GM12878 (cell line): Measurements from ENCODE around the gene GNGT2. TPM values are rescaled to one million over a fixed set of nuclear protein-coding genes. Genes with fewer than 3 reads are reported as not detected.

Experiments
- BACH1 ChIP-seq: fragments of 450-650 bp; IDR thresholded peaks from 2 replicates; pipeline ENCODE4 v1.6.1; 2017; ENCODE audit warnings: mild to moderate bottlenecking, borderline replicate concordance
- BHLHE40 ChIP-seq, 2 experiments: fragments of 450-650 bp in 1 of 2; IDR thresholded peaks; 2 replicates each; pipeline ENCODE4 v1.6.1; 2011 to 2017; ENCODE audit warnings: low read depth in 2 of 2, borderline replicate concordance in 1 of 2, improper control_type of control experiment in 1 of 2, low read length in 1 of 2, mild to moderate bottlenecking in 1 of 2
- CREM ChIP-seq: IDR thresholded peaks from 2 replicates; pipeline ENCODE4 v1.6.1; 2014; ENCODE audit warnings: antibody characterized with exemption, low read depth
- DPF2 ChIP-seq: fragments of 450-650 bp; IDR thresholded peaks from 2 replicates; pipeline ENCODE4 v1.6.1; 2017; ENCODE audit warnings: mild to moderate bottlenecking
- EED ChIP-seq: sonication (generic); IDR thresholded peaks from 2 replicates; pipeline ENCODE4 v1.6.1; 2016; ENCODE audit warnings: antibody characterized with exemption, low read depth
- GATAD2B ChIP-seq: fragments of 450-650 bp; conservative IDR thresholded peaks from 2 replicates; pipeline ENCODE4 v1.6.1; 2017; ENCODE audit warnings: low read depth, mild to moderate bottlenecking, moderate library complexity
- IKZF1 ChIP-seq: fragments of 450-650 bp; conservative IDR thresholded peaks from 2 replicates; pipeline ENCODE4 v1.6.1; 2017; ENCODE audit warnings: antibody characterized with exemption, mild to moderate bottlenecking
- MTA2 ChIP-seq: fragments of 450-650 bp; IDR thresholded peaks from 2 replicates; pipeline ENCODE4 v1.6.1; 2016; ENCODE audit warnings: low read depth, mild to moderate bottlenecking, moderate library complexity
- MYC ChIP-seq: IDR thresholded peaks from 2 replicates; pipeline ENCODE4 v1.6.1; 2011; ENCODE audit warnings: mild to moderate bottlenecking, low read length, moderate library complexity, inconsistent platforms; ENCODE audit not compliant: insufficient read depth, insufficient replicate concordance, insufficient read length, severe bottlenecking
- POU2F2 ChIP-seq: IDR thresholded peaks from 3 replicates; pipeline ENCODE4 v1.6.1; 2011; ENCODE audit warnings: low read depth, mild to moderate bottlenecking, low read length, borderline replicate concordance
- REST ChIP-seq: IDR thresholded peaks from 2 replicates; pipeline ENCODE4 v1.6.1; 2012; ENCODE audit warnings: mild to moderate bottlenecking, low read depth, low read length
- SMARCA5 ChIP-seq: fragments of 450-650 bp; IDR thresholded peaks from 2 replicates; pipeline ENCODE4 v1.6.1; 2017; ENCODE audit warnings: mild to moderate bottlenecking
- TCF7 ChIP-seq: IDR thresholded peaks from 2 replicates; pipeline ENCODE4 v1.6.1; 2014; ENCODE audit warnings: antibody characterized with exemption, borderline replicate concordance
- YBX1 ChIP-seq: fragments of 450-650 bp; IDR thresholded peaks from 2 replicates; pipeline ENCODE4 v1.6.1; 2016; ENCODE audit warnings: antibody characterized with exemption
- polyA plus RNA-seq, 11 experiments: library from polyadenylated mRNA; depleted of rRNA in 4 of 11; unstranded in 6 of 11; stranded (reverse) in 5 of 11; fragments of >200 nt; fragmentation: Nextera tagmentation in 4 of 11; fragmentation: Illumina TruSeq in 1 of 11; extraction: Ambion mirVana in 4 of 11; extraction: Trizol in 1 of 11; gene quantifications; 1 replicate in 1 of 11; 2 replicates in 10 of 11; pipeline versions ENCODE4 v1.2.1 to v1.2.3, GENCODE V29; 2011 to 2016; ENCODE audit warnings: inconsistent platforms in 2 of 11, missing spikeins in 2 of 11, low read depth in 1 of 11
- total RNA-seq, 4 experiments: library from RNA; depleted of rRNA in 3 of 4; stranded (reverse); fragments of >200 nt in 3 of 4; fragmentation: Illumina TruSeq in 1 of 4; extraction: Trizol in 1 of 4; gene quantifications; 2 replicates each; pipeline versions ENCODE4 v1.2.1 to v1.2.3, GENCODE V29; 2013 to 2021
- TF ChIP-seq, protein P1 (sequence below): fragments of 450-650 bp; IDR thresholded peaks from 2 replicates; pipeline ENCODE4 v1.6.1; 2016; ENCODE audit warnings: mild to moderate bottlenecking
- TF ChIP-seq, protein P2 (sequence below): IDR thresholded peaks from 2 replicates; pipeline ENCODE4 v1.6.1; 2012; ENCODE audit warnings: low read depth, low read length, improper control_type of control experiment
- TF ChIP-seq, protein P3 (sequence below): fragments of 450-650 bp; conservative IDR thresholded peaks from 2 replicates; pipeline ENCODE4 v1.6.1; 2017; ENCODE audit warnings: mild to moderate bottlenecking, moderate library complexity
- TF ChIP-seq, protein P4 (sequence below): fragments of 450-650 bp; IDR thresholded peaks from 2 replicates; pipeline ENCODE4 v1.6.1; 2016; ENCODE audit warnings: mild to moderate bottlenecking, moderate library complexity, borderline replicate concordance

GNGT2 gene
- total and polyA plus RNA-seq, 10 of the 15 experiments (the other 5 are each of a cell fraction or from before 2014, with no cell fraction given) = 15.3 to 60.4 (median 32.0) TPM

GRCh38 chr17:49214676-49215360 lies 4.4 kb upstream of the GNGT2 start (continued):
- TF ChIP-seq BHLHE40 (IDR thresholded peaks at IDR 0.05; ENCODE audit: borderline replicate concordance in 1 of 2, low read depth in 2 of 2, low read length in 1 of 2) (peak; percentile 45 to 60; a peak in 2 of 4 replicates), BACH1 (peak; percentile 39; the same call in 1 of the 2 replicates), MTA2 (0 out of 2 replicates have a peak, but pooled peaks have one; percentile 17), SMARCA5 (peak; percentile 89), MYC (no peak), GATAD2B (0 out of 2 replicates have a peak, but pooled peaks have one; percentile 19), CREM (no peak), YBX1 (no peak), TCF7 (no peak), IKZF1 (peak; percentile 50; the same call in 1 of the 2 replicates), DPF2 (0 out of 2 replicates have a peak, but pooled peaks have one; percentile 8), POU2F2 (no peak), EED (no peak), REST (no peak)
- TF ChIP-seq, protein P1, sequence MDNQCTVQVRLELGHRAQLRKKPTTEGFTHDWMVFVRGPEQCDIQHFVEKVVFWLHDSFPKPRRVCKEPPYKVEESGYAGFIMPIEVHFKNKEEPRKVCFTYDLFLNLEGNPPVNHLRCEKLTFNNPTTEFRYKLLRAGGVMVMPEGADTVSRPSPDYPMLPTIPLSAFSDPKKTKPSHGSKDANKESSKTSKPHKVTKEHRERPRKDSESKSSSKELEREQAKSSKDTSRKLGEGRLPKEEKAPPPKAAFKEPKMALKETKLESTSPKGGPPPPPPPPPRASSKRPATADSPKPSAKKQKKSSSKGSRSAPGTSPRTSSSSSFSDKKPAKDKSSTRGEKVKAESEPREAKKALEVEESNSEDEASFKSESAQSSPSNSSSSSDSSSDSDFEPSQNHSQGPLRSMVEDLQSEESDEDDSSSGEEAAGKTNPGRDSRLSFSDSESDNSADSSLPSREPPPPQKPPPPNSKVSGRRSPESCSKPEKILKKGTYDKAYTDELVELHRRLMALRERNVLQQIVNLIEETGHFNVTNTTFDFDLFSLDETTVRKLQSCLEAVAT = 0 out of 2 replicates have a peak, but pooled peaks have one; percentile 10
- TF ChIP-seq, protein P2, sequence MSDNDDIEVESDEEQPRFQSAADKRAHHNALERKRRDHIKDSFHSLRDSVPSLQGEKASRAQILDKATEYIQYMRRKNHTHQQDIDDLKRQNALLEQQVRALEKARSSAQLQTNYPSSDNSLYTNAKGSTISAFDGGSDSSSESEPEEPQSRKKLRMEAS = peak; percentile 34; the same call in 1 of the 2 replicates
- TF ChIP-seq, protein P3, sequence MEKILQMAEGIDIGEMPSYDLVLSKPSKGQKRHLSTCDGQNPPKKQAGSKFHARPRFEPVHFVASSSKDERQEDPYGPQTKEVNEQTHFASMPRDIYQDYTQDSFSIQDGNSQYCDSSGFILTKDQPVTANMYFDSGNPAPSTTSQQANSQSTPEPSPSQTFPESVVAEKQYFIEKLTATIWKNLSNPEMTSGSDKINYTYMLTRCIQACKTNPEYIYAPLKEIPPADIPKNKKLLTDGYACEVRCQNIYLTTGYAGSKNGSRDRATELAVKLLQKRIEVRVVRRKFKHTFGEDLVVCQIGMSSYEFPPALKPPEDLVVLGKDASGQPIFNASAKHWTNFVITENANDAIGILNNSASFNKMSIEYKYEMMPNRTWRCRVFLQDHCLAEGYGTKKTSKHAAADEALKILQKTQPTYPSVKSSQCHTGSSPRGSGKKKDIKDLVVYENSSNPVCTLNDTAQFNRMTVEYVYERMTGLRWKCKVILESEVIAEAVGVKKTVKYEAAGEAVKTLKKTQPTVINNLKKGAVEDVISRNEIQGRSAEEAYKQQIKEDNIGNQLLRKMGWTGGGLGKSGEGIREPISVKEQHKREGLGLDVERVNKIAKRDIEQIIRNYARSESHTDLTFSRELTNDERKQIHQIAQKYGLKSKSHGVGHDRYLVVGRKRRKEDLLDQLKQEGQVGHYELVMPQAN = no peak
- TF ChIP-seq, protein P4, sequence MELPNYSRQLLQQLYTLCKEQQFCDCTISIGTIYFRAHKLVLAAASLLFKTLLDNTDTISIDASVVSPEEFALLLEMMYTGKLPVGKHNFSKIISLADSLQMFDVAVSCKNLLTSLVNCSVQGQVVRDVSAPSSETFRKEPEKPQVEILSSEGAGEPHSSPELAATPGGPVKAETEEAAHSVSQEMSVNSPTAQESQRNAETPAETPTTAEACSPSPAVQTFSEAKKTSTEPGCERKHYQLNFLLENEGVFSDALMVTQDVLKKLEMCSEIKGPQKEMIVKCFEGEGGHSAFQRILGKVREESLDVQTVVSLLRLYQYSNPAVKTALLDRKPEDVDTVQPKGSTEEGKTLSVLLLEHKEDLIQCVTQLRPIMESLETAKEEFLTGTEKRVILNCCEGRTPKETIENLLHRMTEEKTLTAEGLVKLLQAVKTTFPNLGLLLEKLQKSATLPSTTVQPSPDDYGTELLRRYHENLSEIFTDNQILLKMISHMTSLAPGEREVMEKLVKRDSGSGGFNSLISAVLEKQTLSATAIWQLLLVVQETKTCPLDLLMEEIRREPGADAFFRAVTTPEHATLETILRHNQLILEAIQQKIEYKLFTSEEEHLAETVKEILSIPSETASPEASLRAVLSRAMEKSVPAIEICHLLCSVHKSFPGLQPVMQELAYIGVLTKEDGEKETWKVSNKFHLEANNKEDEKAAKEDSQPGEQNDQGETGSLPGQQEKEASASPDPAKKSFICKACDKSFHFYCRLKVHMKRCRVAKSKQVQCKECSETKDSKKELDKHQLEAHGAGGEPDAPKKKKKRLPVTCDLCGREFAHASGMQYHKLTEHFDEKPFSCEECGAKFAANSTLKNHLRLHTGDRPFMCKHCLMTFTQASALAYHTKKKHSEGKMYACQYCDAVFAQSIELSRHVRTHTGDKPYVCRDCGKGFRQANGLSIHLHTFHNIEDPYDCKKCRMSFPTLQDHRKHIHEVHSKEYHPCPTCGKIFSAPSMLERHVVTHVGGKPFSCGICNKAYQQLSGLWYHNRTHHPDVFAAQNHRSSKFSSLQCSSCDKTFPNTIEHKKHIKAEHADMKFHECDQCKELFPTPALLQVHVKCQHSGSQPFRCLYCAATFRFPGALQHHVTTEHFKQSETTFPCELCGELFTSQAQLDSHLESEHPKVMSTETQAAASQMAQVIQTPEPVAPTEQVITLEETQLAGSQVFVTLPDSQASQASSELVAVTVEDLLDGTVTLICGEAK = no peak
